Prostate gland (tissue), 2 donors: Measurements from ENCODE around the gene RPL13.

Experiments
- CTCF ChIP-seq, 4 experiments: fragments of 200-600 bp in 2 of 4; fragments of 450-650 bp in 2 of 4; sonication (generic) in 2 of 4; IDR thresholded peaks; 1 replicate in 3 of 4; 2 replicates in 1 of 4; pipeline ENCODE4 v1.5.1; 2016 to 2019; ENCODE audit warnings: antibody characterized with exemption in 4 of 4, mild to moderate bottlenecking in 2 of 4, moderate library complexity in 2 of 4
- POLR2AphosphoS5 ChIP-seq: sonication (generic); formaldehyde crosslinking; IDR thresholded peaks from one replicate; pipeline ENCODE4 v1.6.1; 2017; ENCODE audit warnings: antibody characterized with exemption

- no peak for TF ChIP-seq CTCF (IDR thresholded peaks at IDR 0.05)
- no peak for TF ChIP-seq POLR2AphosphoS5
Measured at GRCh38 chr16:89584768-89585549, 24.5 kb downstream of the RPL13 start.
